D721Med (cell line): ENCODE measurements around the gene KRT80.

Experiments used
- DNase-seq: peaks from one replicate; pipeline ENCODE4 v3.0.0; 2011; ENCODE audit warnings: low spot score; ENCODE audit not compliant: insufficient read length
- FAIRE-seq: peaks from 2 replicates; lab custom pipeline; 2011; peaks lifted over from hg19 to GRCh38; lab: Jason Lieb, UNC
- TF ChIP-seq, protein P1 (sequence below): IDR thresholded peaks from 2 replicates; pipeline ENCODE4 v1.5.1; 2012; ENCODE audit warnings: mild to moderate bottlenecking, control low read depth; ENCODE audit not compliant: insufficient read depth; ENCODE audit errors: missing control alignments

KRT80 gene

DNA sequence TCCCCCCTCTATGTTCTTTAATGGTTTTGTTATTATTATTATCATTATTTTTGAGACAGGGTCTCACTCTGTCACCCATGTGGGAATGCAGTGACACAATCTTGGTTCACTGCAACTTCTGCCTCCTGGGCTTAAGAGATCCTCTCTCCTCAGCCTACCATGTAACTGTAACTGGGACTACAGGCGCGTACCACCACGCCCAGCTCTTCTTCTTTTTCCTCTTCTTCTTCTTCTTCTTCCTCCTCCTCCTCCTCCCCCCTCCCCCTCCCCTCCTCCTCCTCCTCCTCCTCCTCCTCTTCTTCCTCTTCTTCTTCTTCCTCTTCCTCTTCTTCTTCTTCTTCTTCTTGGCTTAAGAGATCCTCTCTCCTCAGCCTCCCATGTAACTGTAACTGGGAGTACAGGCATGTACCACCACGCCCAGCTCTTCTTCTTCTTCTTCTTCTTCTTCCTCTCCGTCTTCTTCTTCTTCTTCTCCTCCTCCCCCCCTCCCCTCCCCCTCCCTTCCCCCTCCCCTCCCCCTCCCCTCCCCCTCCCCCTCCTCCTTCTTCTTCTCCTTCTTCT, 35.9 kb upstream of the KRT80 start:
- FAIRE-seq (no peak), DNase-seq (no peak)
- TF ChIP-seq, protein P1, sequence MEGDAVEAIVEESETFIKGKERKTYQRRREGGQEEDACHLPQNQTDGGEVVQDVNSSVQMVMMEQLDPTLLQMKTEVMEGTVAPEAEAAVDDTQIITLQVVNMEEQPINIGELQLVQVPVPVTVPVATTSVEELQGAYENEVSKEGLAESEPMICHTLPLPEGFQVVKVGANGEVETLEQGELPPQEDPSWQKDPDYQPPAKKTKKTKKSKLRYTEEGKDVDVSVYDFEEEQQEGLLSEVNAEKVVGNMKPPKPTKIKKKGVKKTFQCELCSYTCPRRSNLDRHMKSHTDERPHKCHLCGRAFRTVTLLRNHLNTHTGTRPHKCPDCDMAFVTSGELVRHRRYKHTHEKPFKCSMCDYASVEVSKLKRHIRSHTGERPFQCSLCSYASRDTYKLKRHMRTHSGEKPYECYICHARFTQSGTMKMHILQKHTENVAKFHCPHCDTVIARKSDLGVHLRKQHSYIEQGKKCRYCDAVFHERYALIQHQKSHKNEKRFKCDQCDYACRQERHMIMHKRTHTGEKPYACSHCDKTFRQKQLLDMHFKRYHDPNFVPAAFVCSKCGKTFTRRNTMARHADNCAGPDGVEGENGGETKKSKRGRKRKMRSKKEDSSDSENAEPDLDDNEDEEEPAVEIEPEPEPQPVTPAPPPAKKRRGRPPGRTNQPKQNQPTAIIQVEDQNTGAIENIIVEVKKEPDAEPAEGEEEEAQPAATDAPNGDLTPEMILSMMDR: no peak

DNA sequence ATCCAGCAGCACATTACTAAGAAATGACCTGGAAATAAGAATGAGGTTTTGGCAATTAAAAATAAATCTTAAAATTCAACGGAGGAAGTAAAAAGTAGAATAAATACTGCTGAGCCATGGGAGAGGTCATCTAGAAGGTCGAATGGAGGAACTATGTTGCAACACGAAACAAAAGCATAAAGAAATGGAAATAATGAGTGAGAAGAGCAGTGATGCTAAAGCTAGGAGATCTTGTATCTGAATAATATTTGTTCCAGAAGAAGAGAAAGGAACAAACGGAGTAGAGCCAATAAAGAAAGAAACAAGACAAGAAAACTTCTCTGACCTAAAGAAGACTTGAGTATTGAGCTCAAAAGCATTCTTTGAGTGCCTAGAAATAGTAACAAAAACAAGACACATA, 34.6 kb upstream of the KRT80 start:
- FAIRE-seq: no peak
- no peak for DNase-seq
- TF ChIP-seq, protein P1: no peak

DNA sequence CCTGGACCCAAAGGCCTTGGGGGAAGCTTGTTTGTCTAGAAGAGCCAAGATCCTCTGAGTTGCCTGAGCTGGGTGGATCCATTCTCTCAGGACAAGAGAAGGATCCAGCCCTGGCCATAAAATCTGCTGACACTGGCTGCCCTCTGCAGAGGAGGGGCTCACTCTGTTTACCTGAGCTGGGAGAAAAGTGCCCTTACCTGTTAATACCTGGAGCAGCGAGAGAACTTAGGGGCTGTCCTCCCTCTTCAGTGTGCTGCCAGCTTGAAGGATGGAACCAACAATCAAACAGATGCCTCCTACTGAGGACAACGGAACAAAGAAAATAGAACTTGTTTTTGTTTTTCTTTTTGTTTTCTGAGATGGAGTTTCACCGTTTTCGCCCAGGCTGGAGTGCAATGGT, 33.9 kb upstream of the KRT80 start:
- TF ChIP-seq, protein P1: no peak
- no peak for FAIRE-seq
- no peak for DNase-seq

DNA sequence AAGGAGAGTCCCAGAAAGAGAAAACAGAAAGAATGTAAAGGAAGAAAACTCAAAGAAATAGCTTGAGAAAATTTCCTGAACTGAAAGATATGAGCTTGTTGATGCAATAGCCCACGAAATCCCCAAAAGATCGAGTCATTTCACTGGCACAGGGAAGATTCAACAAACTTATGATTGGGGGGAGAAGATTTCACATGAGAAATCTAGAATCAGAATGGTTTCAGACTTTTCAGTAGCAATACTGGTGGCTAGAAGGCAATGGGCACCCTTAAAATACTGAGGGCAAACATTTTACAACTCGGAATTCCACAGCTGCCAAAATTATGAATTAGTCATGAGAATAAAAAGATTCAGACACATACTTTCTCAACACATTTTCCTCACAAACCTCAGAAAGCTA, 32.3 kb upstream of the KRT80 start:
- FAIRE-seq (no peak), DNase-seq (no peak)
- TF ChIP-seq, protein P1: no peak

DNA sequence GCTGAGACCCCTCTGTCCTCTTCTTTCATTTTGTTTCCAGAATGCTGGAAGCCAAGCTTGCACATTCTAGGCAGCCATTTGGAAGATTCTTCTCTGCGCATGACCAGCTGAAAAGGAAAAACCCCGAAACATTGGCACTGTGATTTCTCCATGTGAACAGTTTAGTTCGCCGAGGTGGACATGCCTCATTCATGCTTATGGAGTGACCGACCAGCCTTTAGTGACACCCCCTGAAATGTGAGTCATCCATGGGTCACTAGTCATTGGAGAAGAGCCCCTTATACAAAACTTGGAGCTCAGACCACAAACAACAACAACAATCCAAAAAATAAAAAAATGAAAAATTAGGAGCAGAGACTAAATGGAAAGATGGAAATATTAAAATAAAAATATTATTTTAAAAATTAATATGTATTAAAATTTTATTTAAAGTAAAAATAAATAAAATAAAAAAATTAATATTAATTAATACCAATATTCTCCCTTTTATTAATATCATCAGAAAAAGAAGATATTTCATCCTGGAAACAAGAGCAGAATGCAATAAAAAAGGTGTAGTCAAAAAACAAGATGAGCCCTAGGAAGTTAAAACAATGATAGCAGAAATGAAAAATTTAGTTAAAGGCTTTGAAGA, 31.7 kb upstream of the KRT80 start:
- FAIRE-seq (no peak), DNase-seq (no peak)
- TF ChIP-seq, protein P1: no peak

DNA sequence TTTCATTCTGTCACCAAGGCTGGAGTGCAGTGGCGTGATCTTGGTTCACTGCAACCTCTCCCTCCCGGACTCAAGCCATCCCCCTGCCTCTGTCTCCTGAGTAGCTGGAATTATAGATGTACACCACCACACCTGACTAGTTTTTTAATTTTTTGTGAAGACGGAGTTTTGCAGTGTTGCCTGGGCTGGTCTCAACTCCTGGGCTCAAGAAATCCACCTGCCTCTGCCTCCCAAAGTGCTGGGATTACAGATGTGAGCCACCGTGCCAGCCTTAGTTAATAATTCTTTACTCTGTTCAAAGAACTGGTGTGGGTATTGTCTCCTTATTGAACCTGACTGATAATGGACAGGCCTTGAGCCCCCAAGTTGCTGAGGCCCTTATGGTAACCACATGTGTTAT, 30.9 kb upstream of the KRT80 start:
- FAIRE-seq: no peak
- DNase-seq: no peak

More for the DNA sequence above, 30.9 kb upstream of the KRT80 start:
- TF ChIP-seq, protein P1: no peak
